Measurements from ENCODE around the gene FSTL1. TPM values are rescaled to one million over a fixed set of nuclear protein-coding genes. Genes with fewer than 3 reads are reported as not detected.
"Not testable (repeated sequence)": the region's sequence is repeated elsewhere in the genome, so short reads cannot be mapped to it uniquely, and the experiment has no call there.

Gene FSTL1
- total and polyA plus RNA-seq, 11 donors: 43.8 to 667 (median 179) TPM

DNA sequence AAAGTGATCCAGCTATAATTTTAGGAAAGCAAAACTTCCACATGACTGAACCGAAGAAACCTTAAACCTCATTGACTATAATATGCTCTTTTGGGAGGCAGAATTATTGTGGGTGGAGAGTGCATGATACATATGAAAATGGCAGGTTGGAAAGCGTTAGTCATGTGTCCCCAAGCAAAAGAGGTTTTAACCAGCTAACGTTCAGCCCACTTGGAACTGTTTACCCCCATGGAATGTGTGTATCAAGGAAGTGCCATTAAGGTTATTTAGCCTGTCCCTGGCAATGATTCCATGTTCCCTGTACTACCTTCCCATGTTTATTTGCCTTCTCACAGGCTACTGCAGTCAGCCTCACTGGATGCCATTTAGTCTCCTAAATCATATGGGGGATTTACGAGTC lies 57.5 kb downstream of the FSTL1 start:
- Histone ChIP-seq H3K4me1 (no peaks in the 10 kb centered on the region), H3K27ac (peak overlapping the region in 1 of 12 donors; percentile 15), H3K36me3 (peaks cover 0 to 50% (median 40%) of the 10 kb centered on the region in 9 donors), H3K27me3 (no peaks in the 10 kb centered on the region), H3K9me3 (no peaks in the 10 kb centered on the region), H3K4me3 (no peak overlapping the region)
- no peak for TF ChIP-seq POLR2A (IDR thresholded peaks at IDR 0.05)
- TF ChIP-seq, protein P1, sequence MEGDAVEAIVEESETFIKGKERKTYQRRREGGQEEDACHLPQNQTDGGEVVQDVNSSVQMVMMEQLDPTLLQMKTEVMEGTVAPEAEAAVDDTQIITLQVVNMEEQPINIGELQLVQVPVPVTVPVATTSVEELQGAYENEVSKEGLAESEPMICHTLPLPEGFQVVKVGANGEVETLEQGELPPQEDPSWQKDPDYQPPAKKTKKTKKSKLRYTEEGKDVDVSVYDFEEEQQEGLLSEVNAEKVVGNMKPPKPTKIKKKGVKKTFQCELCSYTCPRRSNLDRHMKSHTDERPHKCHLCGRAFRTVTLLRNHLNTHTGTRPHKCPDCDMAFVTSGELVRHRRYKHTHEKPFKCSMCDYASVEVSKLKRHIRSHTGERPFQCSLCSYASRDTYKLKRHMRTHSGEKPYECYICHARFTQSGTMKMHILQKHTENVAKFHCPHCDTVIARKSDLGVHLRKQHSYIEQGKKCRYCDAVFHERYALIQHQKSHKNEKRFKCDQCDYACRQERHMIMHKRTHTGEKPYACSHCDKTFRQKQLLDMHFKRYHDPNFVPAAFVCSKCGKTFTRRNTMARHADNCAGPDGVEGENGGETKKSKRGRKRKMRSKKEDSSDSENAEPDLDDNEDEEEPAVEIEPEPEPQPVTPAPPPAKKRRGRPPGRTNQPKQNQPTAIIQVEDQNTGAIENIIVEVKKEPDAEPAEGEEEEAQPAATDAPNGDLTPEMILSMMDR (IDR thresholded peaks at IDR 0.05): no peak
- intact Hi-C loops (cut with DNase I): no loop called here
- DNase-seq (no peak), ATAC-seq (peak; percentile 26 to 48 (median 34))
- WGBS, 4 donors: 53 to 73% (median 62%) methylated on average over 4 of the region's 4 CpGs

DNA sequence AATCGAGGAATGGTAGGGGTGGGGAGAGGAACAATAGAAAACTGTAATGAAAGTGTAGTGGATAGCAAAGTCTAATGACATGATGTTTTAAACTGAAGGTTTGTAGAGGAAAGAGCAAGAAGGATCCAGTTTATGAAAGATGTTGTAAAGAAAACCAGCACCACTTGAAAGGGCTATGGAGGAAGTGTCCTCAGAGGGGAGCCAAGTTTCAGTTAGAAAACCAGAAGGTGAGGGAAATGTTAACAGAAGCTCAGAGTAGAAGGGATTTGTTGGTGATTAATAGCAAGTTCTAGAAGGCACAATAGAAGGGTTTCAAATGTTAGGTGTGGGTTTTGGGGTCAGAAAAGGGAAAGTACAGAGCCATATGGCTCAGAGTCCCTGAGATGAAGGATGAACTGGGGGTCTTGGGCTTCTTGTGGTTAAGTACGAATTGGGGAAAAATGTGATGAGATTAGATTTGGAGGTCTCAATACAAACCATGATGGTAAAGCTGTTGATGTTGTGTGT lies 67.8 kb downstream of the FSTL1 start:
- Histone ChIP-seq H3K27ac (no peak overlapping the region), H3K36me3 (no peaks in the 10 kb centered on the region), H3K4me3 (no peak overlapping the region), H3K4me1 (no peaks in the 10 kb centered on the region), H3K9me3 (peaks cover 0 to 10% (median 0%) of the 10 kb centered on the region in 12 donors), H3K27me3 (no peaks in the 10 kb centered on the region)
- TF ChIP-seq, protein P1 (IDR thresholded peaks at IDR 0.05): no peak
- TF ChIP-seq POLR2A (IDR thresholded peaks at IDR 0.05): no peak
- 76 to 84% (median 83%) methylated on average over 2 of the region's 2 CpGs for WGBS, 4 donors
- ATAC-seq (no peak), DNase-seq (no peak)
- intact Hi-C loops (cut with DNase I): no loop called here

- WGBS, 4 donors: 81 to 90% (median 87%) methylated on average over 2 of the region's 2 CpGs
- Histone ChIP-seq H3K4me3 (no peak overlapping the region), H3K27me3 (no peaks in the 10 kb centered on the region), H3K36me3 (no peaks in the 10 kb centered on the region), H3K9me3 (peaks cover 0 to 10% (median 0%) of the 10 kb centered on the region in 12 donors), H3K4me1 (no peaks in the 10 kb centered on the region), H3K27ac (no peak overlapping the region)
- no peak for TF ChIP-seq POLR2A (IDR thresholded peaks at IDR 0.05)
- TF ChIP-seq, protein P1 (IDR thresholded peaks at IDR 0.05): no peak
- intact Hi-C loops (cut with DNase I): no loop called here
- no peak for DNase-seq
- ATAC-seq: no peak
Observed at GRCh38 chr3:120381503-120381902, 69.3 kb downstream of the FSTL1 start.

DNA sequence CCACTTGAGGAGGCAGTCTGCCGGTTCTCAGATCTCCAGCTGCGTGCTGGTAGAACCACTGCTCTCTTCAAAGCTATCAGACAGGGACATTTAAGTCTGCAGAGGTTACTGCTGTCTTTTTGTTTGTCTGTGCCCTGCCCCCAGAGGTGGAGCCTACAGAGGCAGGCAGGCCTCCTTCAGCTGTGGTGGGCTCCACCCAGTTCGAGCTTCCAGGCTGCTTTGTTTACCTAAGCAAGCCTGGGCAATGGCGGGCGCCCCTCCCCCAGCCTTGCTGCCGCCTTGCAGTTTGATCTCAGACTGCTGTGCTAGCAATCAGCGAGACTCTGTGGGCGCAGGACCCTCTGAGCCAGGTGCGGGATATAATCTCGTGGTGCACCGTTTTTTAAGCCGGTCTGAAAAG lies 72.8 kb downstream of the FSTL1 start:
- H3K27me3 ChIP-seq; H3K36me3 ChIP-seq; H3K27ac ChIP-seq; DNase-seq; intact Hi-C loops (cut with DNase I); H3K4me1 ChIP-seq; H3K4me3 ChIP-seq; ATAC-seq; H3K9me3 ChIP-seq: not testable (repeated sequence)
- WGBS, 4 donors: 50 to 96% (median 71%) methylated on average over 3 to 12 of the region's 12 CpGs

DNA sequence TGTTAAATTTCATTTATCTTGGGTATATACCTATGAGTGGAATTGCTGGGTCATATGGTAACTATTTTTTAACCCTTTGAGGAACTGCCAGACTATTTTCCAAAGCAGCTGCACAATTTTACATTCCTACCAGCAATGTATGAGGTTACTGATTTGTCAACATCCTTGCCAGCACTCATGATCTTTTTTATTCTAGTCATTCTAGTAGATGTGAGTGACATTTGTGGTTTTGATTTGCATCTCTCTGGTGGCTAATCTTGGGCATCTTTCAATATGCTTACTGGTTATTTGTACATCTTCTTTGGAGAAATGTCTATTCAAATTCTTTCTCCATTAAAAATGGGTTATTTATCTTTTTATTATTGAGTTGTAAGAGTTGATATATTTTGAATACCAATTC lies 80.3 kb downstream of the FSTL1 start:
- Histone ChIP-seq H3K4me1 (no peaks in the 10 kb centered on the region), H3K4me3 (no peak overlapping the region), H3K27me3 (no peaks in the 10 kb centered on the region), H3K36me3 (no peaks in the 10 kb centered on the region), H3K9me3 (no peaks in the 10 kb centered on the region), H3K27ac (no peak overlapping the region)
- intact Hi-C loops (cut with DNase I): no loop called here
- TF ChIP-seq POLR2A (IDR thresholded peaks at IDR 0.05): no peak
- TF ChIP-seq, protein P1 (IDR thresholded peaks at IDR 0.05): no peak
- ATAC-seq: no peak
- no peak for DNase-seq

All from heart left ventricle (tissue), 16 donors.